ENCODE results near the gene CELA1. TPM values are rescaled to one million over a fixed set of nuclear protein-coding genes. Genes with fewer than 3 reads are reported as not detected.

The CELA1 gene
- total RNA-seq, 1 experiment from 2014 or later: not detected

- ChIA-PET CTCF (interaction anchor here (0.7 kb wide), 1 partner anchor 26 kb away, joined by 3 read pairs; no protein-coding TSS in a partner anchor), POLR2A (interaction anchor here (0.5 kb wide), 1 partner anchor 48 kb away, joined by 3 read pairs; no protein-coding TSS in a partner anchor)
- TF ChIP-seq CREM (CRISPR knock-in tag; IDR thresholded peaks at IDR 0.05) (no peak), ZNF532 (CRISPR knock-in tag; IDR thresholded peaks at IDR 0.05; ENCODE audit: borderline replicate concordance) (no peak), NR1H2 (CRISPR knock-in tag; IDR thresholded peaks at IDR 0.05) (no peak), MLX (CRISPR knock-in tag; IDR thresholded peaks at IDR 0.05) (no peak), ZNF671 (CRISPR knock-in tag; IDR thresholded peaks at IDR 0.05) (no peak), EMX1 (CRISPR knock-in tag; IDR thresholded peaks at IDR 0.05) (no peak), GABPB1 (CRISPR knock-in tag; IDR thresholded peaks at IDR 0.05) (no peak), JAZF1 (CRISPR knock-in tag; IDR thresholded peaks at IDR 0.05) (no peak), ZNF138 (CRISPR knock-in tag; conservative IDR thresholded peaks at IDR 0.05) (no peak), ERG (CRISPR knock-in tag; IDR thresholded peaks at IDR 0.05) (no peak), JUN (CRISPR knock-in tag; IDR thresholded peaks at IDR 0.05) (no peak), HMGXB4 (CRISPR knock-in tag; IDR thresholded peaks at IDR 0.05) (no peak), FOXK1 (CRISPR knock-in tag; IDR thresholded peaks at IDR 0.05) (no peak), IRF2 (CRISPR knock-in tag; IDR thresholded peaks at IDR 0.05; ENCODE audit: borderline replicate concordance, low read depth) (no peak)
- TF ChIP-seq, protein P1, sequence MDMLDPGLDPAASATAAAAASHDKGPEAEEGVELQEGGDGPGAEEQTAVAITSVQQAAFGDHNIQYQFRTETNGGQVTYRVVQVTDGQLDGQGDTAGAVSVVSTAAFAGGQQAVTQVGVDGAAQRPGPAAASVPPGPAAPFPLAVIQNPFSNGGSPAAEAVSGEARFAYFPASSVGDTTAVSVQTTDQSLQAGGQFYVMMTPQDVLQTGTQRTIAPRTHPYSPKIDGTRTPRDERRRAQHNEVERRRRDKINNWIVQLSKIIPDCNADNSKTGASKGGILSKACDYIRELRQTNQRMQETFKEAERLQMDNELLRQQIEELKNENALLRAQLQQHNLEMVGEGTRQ (CRISPR knock-in tag; IDR thresholded peaks at IDR 0.05): no peak
- TF ChIP-seq, protein P2, sequence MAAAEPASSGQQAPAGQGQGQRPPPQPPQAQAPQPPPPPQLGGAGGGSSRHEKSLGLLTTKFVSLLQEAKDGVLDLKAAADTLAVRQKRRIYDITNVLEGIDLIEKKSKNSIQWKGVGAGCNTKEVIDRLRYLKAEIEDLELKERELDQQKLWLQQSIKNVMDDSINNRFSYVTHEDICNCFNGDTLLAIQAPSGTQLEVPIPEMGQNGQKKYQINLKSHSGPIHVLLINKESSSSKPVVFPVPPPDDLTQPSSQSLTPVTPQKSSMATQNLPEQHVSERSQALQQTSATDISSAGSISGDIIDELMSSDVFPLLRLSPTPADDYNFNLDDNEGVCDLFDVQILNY (CRISPR knock-in tag; IDR thresholded peaks at IDR 0.05): no peak
- TF ChIP-seq, protein P3, sequence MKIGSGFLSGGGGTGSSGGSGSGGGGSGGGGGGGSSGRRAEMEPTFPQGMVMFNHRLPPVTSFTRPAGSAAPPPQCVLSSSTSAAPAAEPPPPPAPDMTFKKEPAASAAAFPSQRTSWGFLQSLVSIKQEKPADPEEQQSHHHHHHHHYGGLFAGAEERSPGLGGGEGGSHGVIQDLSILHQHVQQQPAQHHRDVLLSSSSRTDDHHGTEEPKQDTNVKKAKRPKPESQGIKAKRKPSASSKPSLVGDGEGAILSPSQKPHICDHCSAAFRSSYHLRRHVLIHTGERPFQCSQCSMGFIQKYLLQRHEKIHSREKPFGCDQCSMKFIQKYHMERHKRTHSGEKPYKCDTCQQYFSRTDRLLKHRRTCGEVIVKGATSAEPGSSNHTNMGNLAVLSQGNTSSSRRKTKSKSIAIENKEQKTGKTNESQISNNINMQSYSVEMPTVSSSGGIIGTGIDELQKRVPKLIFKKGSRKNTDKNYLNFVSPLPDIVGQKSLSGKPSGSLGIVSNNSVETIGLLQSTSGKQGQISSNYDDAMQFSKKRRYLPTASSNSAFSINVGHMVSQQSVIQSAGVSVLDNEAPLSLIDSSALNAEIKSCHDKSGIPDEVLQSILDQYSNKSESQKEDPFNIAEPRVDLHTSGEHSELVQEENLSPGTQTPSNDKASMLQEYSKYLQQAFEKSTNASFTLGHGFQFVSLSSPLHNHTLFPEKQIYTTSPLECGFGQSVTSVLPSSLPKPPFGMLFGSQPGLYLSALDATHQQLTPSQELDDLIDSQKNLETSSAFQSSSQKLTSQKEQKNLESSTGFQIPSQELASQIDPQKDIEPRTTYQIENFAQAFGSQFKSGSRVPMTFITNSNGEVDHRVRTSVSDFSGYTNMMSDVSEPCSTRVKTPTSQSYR (CRISPR knock-in tag; IDR thresholded peaks at IDR 0.05): no peak
- TF ChIP-seq, protein P4, sequence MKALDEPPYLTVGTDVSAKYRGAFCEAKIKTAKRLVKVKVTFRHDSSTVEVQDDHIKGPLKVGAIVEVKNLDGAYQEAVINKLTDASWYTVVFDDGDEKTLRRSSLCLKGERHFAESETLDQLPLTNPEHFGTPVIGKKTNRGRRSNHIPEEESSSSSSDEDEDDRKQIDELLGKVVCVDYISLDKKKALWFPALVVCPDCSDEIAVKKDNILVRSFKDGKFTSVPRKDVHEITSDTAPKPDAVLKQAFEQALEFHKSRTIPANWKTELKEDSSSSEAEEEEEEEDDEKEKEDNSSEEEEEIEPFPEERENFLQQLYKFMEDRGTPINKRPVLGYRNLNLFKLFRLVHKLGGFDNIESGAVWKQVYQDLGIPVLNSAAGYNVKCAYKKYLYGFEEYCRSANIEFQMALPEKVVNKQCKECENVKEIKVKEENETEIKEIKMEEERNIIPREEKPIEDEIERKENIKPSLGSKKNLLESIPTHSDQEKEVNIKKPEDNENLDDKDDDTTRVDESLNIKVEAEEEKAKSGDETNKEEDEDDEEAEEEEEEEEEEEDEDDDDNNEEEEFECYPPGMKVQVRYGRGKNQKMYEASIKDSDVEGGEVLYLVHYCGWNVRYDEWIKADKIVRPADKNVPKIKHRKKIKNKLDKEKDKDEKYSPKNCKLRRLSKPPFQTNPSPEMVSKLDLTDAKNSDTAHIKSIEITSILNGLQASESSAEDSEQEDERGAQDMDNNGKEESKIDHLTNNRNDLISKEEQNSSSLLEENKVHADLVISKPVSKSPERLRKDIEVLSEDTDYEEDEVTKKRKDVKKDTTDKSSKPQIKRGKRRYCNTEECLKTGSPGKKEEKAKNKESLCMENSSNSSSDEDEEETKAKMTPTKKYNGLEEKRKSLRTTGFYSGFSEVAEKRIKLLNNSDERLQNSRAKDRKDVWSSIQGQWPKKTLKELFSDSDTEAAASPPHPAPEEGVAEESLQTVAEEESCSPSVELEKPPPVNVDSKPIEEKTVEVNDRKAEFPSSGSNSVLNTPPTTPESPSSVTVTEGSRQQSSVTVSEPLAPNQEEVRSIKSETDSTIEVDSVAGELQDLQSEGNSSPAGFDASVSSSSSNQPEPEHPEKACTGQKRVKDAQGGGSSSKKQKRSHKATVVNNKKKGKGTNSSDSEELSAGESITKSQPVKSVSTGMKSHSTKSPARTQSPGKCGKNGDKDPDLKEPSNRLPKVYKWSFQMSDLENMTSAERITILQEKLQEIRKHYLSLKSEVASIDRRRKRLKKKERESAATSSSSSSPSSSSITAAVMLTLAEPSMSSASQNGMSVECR (CRISPR knock-in tag; IDR thresholded peaks at IDR 0.05; ENCODE audit: borderline replicate concordance): no peak
- H3K4me1 Mint-ChIP-seq: peaks cover 40% of the 10 kb centered on the region
- DNase-seq (ENCODE audit: low spot score) (no peak), ATAC-seq (no peak)
- no peaks in the 10 kb centered on the region for H3K27me3 Mint-ChIP-seq (ENCODE audit: low read depth)
- no peak overlapping the region for H3K27ac Mint-ChIP-seq
- H3K4me3 Mint-ChIP-seq: peak overlapping the region; percentile 86
- H3K36me3 Mint-ChIP-seq: peaks cover 10% of the 10 kb centered on the region; the same call in 1 of the 2 replicates
- H3K9me3 Mint-ChIP-seq: no peaks in the 10 kb centered on the region
Measured at GRCh38 chr12:51393676-51394545, 47.4 kb upstream of the CELA1 start.
